Ishikawa (cell line): ENCODE measurements around the gene ABCB4.

Experiments
- CEBPB ChIP-seq: IDR thresholded peaks from 2 replicates; pipeline ENCODE4 v1.6.1; 2012
- CREB1 ChIP-seq: IDR thresholded peaks from 2 replicates; pipeline ENCODE4 v1.6.1; 2012; ENCODE audit warnings: low read depth
- EGR1 ChIP-seq: IDR thresholded peaks from 2 replicates; pipeline ENCODE4 v1.6.1; 2012
- EP300 ChIP-seq: IDR thresholded peaks from 2 replicates; pipeline ENCODE4 v1.6.1; 2012; ENCODE audit warnings: borderline replicate concordance
- FOXM1 ChIP-seq: IDR thresholded peaks from 2 replicates; pipeline ENCODE4 v1.6.1; 2012; ENCODE audit warnings: low read depth, borderline replicate concordance
- NFIC ChIP-seq: IDR thresholded peaks from 2 replicates; pipeline ENCODE4 v1.6.1; 2012
- RAD21 ChIP-seq: IDR thresholded peaks from 2 replicates; pipeline ENCODE4 v1.6.1; 2012; ENCODE audit warnings: low read depth
- TAF1 ChIP-seq: IDR thresholded peaks from 2 replicates; pipeline ENCODE4 v1.6.1; 2012; ENCODE audit warnings: low read depth, mild to moderate bottlenecking
- TCF12 ChIP-seq: IDR thresholded peaks from 2 replicates; pipeline ENCODE4 v1.6.1; 2012; ENCODE audit warnings: low read depth
- TEAD4 ChIP-seq: IDR thresholded peaks from 2 replicates; pipeline ENCODE4 v1.6.1; 2012
- YY1 ChIP-seq: IDR thresholded peaks from 2 replicates; pipeline ENCODE4 v1.6.1; 2012; ENCODE audit warnings: low read depth
- ZBTB7A ChIP-seq: IDR thresholded peaks from 2 replicates; pipeline ENCODE4 v1.6.1; 2012; ENCODE audit warnings: low read depth
- TF ChIP-seq, protein P1 (sequence below): IDR thresholded peaks from 2 replicates; pipeline ENCODE4 v1.6.1; 2012
- TF ChIP-seq, protein P2 (sequence below): IDR thresholded peaks from 2 replicates; pipeline ENCODE4 v1.6.1; 2012
- TF ChIP-seq, protein P3 (sequence below): IDR thresholded peaks from 2 replicates; pipeline ENCODE4 v1.6.1; 2012; ENCODE audit warnings: low read depth, mild to moderate bottlenecking

Gene ABCB4

DNA sequence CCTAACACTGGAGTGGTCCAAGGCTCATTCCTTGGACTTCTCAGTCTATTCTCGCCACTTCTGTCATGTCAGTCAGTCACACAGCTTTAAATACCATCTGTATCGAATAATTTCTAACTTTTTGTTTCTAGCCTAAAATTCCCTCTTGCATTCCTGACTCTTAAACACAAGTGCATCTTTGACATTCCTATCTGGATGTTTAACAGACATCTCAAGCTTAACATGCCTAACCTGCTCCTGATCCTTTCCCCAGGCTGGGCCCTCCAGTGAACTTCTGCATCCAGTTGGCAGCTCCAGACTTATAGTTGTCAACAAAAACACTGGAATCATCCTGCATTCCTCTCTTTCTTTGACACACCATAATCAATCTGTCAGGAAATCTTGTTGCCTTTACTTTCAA is 4.5 kb upstream of the ABCB4 start:
- TF ChIP-seq TEAD4 (no peak), TAF1 (no peak), YY1 (no peak), EP300 (no peak), EGR1 (no peak), RAD21 (no peak), CREB1 (no peak), FOXM1 (no peak), ZBTB7A (no peak), CEBPB (no peak), NFIC (no peak), TCF12 (no peak)
- TF ChIP-seq, protein P1, sequence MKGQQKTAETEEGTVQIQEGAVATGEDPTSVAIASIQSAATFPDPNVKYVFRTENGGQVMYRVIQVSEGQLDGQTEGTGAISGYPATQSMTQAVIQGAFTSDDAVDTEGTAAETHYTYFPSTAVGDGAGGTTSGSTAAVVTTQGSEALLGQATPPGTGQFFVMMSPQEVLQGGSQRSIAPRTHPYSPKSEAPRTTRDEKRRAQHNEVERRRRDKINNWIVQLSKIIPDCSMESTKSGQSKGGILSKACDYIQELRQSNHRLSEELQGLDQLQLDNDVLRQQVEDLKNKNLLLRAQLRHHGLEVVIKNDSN: no peak
- TF ChIP-seq, protein P2, sequence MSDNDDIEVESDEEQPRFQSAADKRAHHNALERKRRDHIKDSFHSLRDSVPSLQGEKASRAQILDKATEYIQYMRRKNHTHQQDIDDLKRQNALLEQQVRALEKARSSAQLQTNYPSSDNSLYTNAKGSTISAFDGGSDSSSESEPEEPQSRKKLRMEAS: no peak
- TF ChIP-seq, protein P3, sequence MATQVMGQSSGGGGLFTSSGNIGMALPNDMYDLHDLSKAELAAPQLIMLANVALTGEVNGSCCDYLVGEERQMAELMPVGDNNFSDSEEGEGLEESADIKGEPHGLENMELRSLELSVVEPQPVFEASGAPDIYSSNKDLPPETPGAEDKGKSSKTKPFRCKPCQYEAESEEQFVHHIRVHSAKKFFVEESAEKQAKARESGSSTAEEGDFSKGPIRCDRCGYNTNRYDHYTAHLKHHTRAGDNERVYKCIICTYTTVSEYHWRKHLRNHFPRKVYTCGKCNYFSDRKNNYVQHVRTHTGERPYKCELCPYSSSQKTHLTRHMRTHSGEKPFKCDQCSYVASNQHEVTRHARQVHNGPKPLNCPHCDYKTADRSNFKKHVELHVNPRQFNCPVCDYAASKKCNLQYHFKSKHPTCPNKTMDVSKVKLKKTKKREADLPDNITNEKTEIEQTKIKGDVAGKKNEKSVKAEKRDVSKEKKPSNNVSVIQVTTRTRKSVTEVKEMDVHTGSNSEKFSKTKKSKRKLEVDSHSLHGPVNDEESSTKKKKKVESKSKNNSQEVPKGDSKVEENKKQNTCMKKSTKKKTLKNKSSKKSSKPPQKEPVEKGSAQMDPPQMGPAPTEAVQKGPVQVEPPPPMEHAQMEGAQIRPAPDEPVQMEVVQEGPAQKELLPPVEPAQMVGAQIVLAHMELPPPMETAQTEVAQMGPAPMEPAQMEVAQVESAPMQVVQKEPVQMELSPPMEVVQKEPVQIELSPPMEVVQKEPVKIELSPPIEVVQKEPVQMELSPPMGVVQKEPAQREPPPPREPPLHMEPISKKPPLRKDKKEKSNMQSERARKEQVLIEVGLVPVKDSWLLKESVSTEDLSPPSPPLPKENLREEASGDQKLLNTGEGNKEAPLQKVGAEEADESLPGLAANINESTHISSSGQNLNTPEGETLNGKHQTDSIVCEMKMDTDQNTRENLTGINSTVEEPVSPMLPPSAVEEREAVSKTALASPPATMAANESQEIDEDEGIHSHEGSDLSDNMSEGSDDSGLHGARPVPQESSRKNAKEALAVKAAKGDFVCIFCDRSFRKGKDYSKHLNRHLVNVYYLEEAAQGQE: no peak

DNA sequence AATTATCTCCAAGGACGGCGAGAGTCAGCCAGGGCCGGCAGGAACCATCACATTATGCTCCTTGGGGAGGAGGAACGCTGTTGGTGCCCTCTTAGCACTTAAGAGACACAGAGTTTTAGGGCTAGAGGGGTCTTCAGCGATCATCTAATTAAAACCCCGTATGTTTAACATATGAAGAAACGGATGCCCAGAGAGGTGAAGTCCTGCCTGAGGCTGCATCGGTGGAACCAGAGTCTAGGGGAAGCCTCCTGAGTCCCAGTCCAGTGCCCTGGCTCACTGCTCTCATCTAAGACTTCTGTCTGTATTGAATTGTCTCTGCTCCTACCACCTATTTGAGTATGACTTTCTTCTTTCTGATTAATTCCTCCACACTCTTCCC is 688 bp upstream of the ABCB4 start:
- TF ChIP-seq, protein P3: no peak
- TF ChIP-seq CREB1 (no peak), ZBTB7A (no peak), CEBPB (no peak), YY1 (no peak), EP300 (no peak), FOXM1 (no peak), TCF12 (no peak), RAD21 (no peak), NFIC (no peak), TAF1 (no peak), EGR1 (no peak), TEAD4 (no peak)
- TF ChIP-seq, protein P2: no peak
- TF ChIP-seq, protein P1: no peak

DNA sequence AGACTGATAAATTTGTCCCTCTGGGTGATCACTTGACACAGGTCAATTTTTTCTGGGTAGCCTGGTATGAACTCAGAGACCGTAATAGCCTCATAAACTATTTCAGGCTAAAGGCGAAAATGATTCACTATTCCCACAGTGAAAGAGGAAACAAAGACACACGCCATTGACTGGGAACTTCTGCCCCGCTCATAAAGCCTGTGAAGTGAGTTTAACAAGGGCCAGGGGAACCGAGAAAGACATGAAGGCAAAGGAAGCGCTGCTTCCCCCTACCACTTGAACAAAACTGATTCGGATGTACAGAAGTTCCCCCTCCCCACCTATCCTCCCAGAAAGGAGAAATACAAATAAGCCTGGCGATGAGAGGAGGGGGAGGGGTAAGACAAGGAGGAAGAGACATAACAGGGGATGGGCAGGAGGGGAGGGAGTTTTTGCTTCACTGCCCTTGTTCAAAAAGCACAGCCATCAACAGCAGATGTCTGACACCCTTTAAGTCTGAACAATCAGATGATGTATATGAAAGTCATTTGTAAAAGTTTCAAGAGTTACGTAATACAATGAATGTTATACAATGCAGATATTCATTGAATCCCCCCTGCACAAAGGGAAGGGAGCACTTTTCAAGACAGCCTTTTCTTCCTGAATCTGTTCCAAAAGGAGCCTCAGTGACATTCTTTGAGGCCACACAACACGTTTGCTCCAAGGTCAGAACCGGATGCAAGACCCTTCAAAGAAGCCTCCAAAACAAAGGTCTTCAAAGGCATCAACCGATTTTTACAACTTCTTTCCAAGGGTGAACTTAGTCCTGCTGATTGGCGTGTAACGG is 734 bp downstream of the ABCB4 start:
- TF ChIP-seq TAF1 (no peak), CEBPB (no peak), NFIC (no peak), FOXM1 (no peak), RAD21 (no peak), ZBTB7A (no peak), TEAD4 (no peak), YY1 (no peak), EP300 (no peak), TCF12 (no peak), EGR1 (no peak), CREB1 (no peak)
- TF ChIP-seq, protein P1: no peak
- TF ChIP-seq, protein P2: no peak
- TF ChIP-seq, protein P3: no peak
